H9 (cell line): ENCODE data around the gene SLC45A1. TPM values are rescaled to one million over a fixed set of nuclear protein-coding genes. Genes with fewer than 3 reads are reported as not detected.

Source experiments
- DNase-seq: peaks from one replicate; pipeline ENCODE4 v3.0.0-alpha.2; 2017
- H2AFZ ChIP-seq: one replicate; pipeline ENCODE4 v1.6.1; 2013; ENCODE audit warnings: mild to moderate bottlenecking, low read length, control low read depth, moderate library complexity
- H2AK5ac ChIP-seq: 2 replicates; pipeline ENCODE4 v1.6.1; 2013; ENCODE audit warnings: low read length, control low read depth, mixed read lengths; ENCODE audit not compliant: insufficient read length
- H2BK120ac ChIP-seq: one replicate; pipeline ENCODE4 v1.6.1; 2013; ENCODE audit warnings: low read depth, mild to moderate bottlenecking, low read length, control low read depth, inconsistent platforms; ENCODE audit not compliant: poor library complexity, severe bottlenecking
- H2BK12ac ChIP-seq: 2 replicates; pipeline ENCODE4 v1.6.1; 2013; ENCODE audit warnings: low read length, control low read depth, mixed read lengths, low read depth; ENCODE audit not compliant: insufficient read length
- H2BK15ac ChIP-seq: 2 replicates; pipeline ENCODE4 v1.6.1; 2013; ENCODE audit warnings: low read depth, low read length, control low read depth
- H2BK20ac ChIP-seq: one replicate; pipeline ENCODE4 v1.6.1; 2013; ENCODE audit warnings: low read depth, mild to moderate bottlenecking, low read length, control low read depth, inconsistent platforms; ENCODE audit not compliant: poor library complexity, severe bottlenecking
- H2BK5ac ChIP-seq: 2 replicates; pipeline ENCODE4 v1.6.1; 2013; ENCODE audit warnings: low read length, control low read depth, mixed read lengths; ENCODE audit not compliant: insufficient read length
- H3K14ac ChIP-seq: 2 replicates; pipeline ENCODE4 v1.6.1; 2013; ENCODE audit warnings: low read length, control low read depth; ENCODE audit not compliant: insufficient read depth
- H3K18ac ChIP-seq: 2 replicates; pipeline ENCODE4 v1.6.1; 2013; ENCODE audit warnings: low read depth, mild to moderate bottlenecking, mixed read lengths, low read length, control low read depth; ENCODE audit not compliant: insufficient read length
- H3K23ac ChIP-seq: 2 replicates; pipeline ENCODE4 v1.6.1; 2013; ENCODE audit warnings: low read length, control low read depth, mixed read lengths, low read depth; ENCODE audit not compliant: insufficient read length
- H3K23me2 ChIP-seq: 2 replicates; pipeline ENCODE4 v1.6.1; 2013; ENCODE audit warnings: low read depth, mild to moderate bottlenecking, mixed read lengths, low read length, control low read depth; ENCODE audit not compliant: insufficient read length, poor library complexity, severe bottlenecking
- H3K27ac ChIP-seq: 2 replicates; pipeline ENCODE4 v1.5.1; 2013; ENCODE audit warnings: low read length, control low read depth, mixed read lengths, low read depth; ENCODE audit not compliant: insufficient read length
- H3K27me3 ChIP-seq: 2 replicates; pipeline ENCODE4 v1.6.1; 2013; ENCODE audit warnings: low read length, control low read depth, inconsistent platforms; ENCODE audit not compliant: insufficient read depth
- H3K4ac ChIP-seq: 2 replicates; pipeline ENCODE4 v1.6.1; 2013; ENCODE audit warnings: low read depth, mild to moderate bottlenecking, control low read depth, inconsistent platforms, low read length, moderate library complexity
- H3K4me1 ChIP-seq: 2 replicates; pipeline ENCODE4 v1.6.1; 2013; ENCODE audit warnings: low read length, control low read depth, inconsistent platforms; ENCODE audit not compliant: insufficient read depth
- H3K4me2 ChIP-seq: 2 replicates; pipeline ENCODE4 v1.6.1; 2013; ENCODE audit warnings: low read length, control low read depth, mixed read lengths; ENCODE audit not compliant: insufficient read length, insufficient read depth
- H3K56ac ChIP-seq: 2 replicates; pipeline ENCODE4 v1.6.1; 2013; ENCODE audit warnings: low read depth, mild to moderate bottlenecking, mixed read lengths, low read length, control low read depth; ENCODE audit not compliant: insufficient read length
- H3K79me1 ChIP-seq: 2 replicates; pipeline ENCODE4 v1.6.1; 2013; ENCODE audit warnings: low read depth, mild to moderate bottlenecking, moderate library complexity, low read length, control low read depth, inconsistent platforms; ENCODE audit not compliant: insufficient read depth, poor library complexity, severe bottlenecking
- H3K79me2 ChIP-seq: 2 replicates; pipeline ENCODE4 v1.6.1; 2013; ENCODE audit warnings: low read length, control low read depth, inconsistent platforms; ENCODE audit not compliant: insufficient read depth
- H3K9ac ChIP-seq: 2 replicates; pipeline ENCODE4 v1.6.1; 2013; ENCODE audit warnings: low read length, control low read depth, mixed read lengths; ENCODE audit not compliant: insufficient read length; ENCODE audit errors: extremely low read depth
- H3K9me3 ChIP-seq: one replicate; pipeline ENCODE4 v1.6.1; 2013; ENCODE audit warnings: low read depth, low read length, inconsistent platforms; ENCODE audit not compliant: control insufficient read depth
- H3T11ph ChIP-seq: one replicate; pipeline ENCODE4 v1.6.1; 2013; ENCODE audit warnings: mild to moderate bottlenecking, low read length, control low read depth, inconsistent platforms
- H4K20me1 ChIP-seq: one replicate; pipeline ENCODE4 v1.6.1; 2013; ENCODE audit not compliant: control insufficient read depth, insufficient read length, insufficient read depth
- H4K5ac ChIP-seq: 2 replicates; pipeline ENCODE4 v1.6.1; 2013; ENCODE audit warnings: low read depth, mild to moderate bottlenecking, mixed read lengths, low read length, control low read depth; ENCODE audit not compliant: insufficient read length
- H4K8ac ChIP-seq: replicated peaks from 2 replicates; pipeline ENCODE4 v1.6.1; 2013; ENCODE audit warnings: low read length, control low read depth, mixed read lengths, low read depth; ENCODE audit not compliant: insufficient read length
- H4K91ac ChIP-seq: 2 replicates; pipeline ENCODE4 v1.6.1; 2013; ENCODE audit warnings: low read depth, mild to moderate bottlenecking, moderate library complexity, mixed read lengths, low read length, control low read depth; ENCODE audit not compliant: insufficient read length
- H3K27ac Mint-ChIP-seq, 3 experiments: 2 replicates in 2 of 3; 3 replicates in 1 of 3; pipeline ENCODE4 v1.8.0; 2020 to 2021; ENCODE audit warnings: mixed read lengths in 3 of 3, mild to moderate bottlenecking in 1 of 3, moderate library complexity in 1 of 3
- H3K27me3 Mint-ChIP-seq: 2 replicates; pipeline ENCODE4 v1.8.0; 2021; ENCODE audit warnings: low read depth, mild to moderate bottlenecking, moderate library complexity, mixed read lengths
- H3K36me3 Mint-ChIP-seq, 3 experiments: 2 replicates in 2 of 3; 3 replicates in 1 of 3; pipeline ENCODE4 v1.8.0; 2020 to 2021; ENCODE audit warnings: low read depth in 3 of 3, mixed read lengths in 3 of 3; ENCODE audit not compliant: insufficient read depth in 1 of 3
- H3K4me1 Mint-ChIP-seq, 2 experiments: 2 replicates each; pipeline ENCODE4 v1.8.0; 2020; ENCODE audit warnings: mixed read lengths in 2 of 2
- H3K4me3 Mint-ChIP-seq, 2 experiments: 2 replicates in 1 of 2; 3 replicates in 1 of 2; pipeline ENCODE4 v1.8.0; 2020 to 2021; ENCODE audit warnings: mild to moderate bottlenecking in 2 of 2, mixed read lengths in 2 of 2, moderate library complexity in 1 of 2
- H3K9me3 Mint-ChIP-seq, 2 experiments: 2 replicates in 1 of 2; 3 replicates in 1 of 2; pipeline ENCODE4 v1.8.0; 2020; ENCODE audit warnings: mild to moderate bottlenecking in 2 of 2, mixed read lengths in 2 of 2, moderate library complexity in 1 of 2
- CTCF ChIP-seq: fragments of 200-600 bp; sonication (generic); conservative IDR thresholded peaks from 3 replicates; pipeline ENCODE4 v1.8.0; 2021; ENCODE audit warnings: antibody characterized with exemption, mild to moderate bottlenecking
- WGBS: extraction: QIAGEN DNeasy Blood & Tissue Kit; methylation state at CpG from one replicate; pipeline ENCODE4 v1.1.7; 2013; ENCODE audit warnings: missing lambda C conversion rate, low lambda C conversion rate, mixed read lengths; ENCODE audit not compliant: insufficient read length; ENCODE audit errors: extremely low coverage; 5-methylcytosine and 5-hydroxymethylcytosine counted together
- total RNA-seq: library from RNA; stranded (reverse); gene quantifications from 2 replicates; pipeline ENCODE4 v1.2.1, GENCODE V29; 2021

SLC45A1 gene
- total RNA-seq, 1 experiment from 2014 or later: 0.63 TPM

DNA sequence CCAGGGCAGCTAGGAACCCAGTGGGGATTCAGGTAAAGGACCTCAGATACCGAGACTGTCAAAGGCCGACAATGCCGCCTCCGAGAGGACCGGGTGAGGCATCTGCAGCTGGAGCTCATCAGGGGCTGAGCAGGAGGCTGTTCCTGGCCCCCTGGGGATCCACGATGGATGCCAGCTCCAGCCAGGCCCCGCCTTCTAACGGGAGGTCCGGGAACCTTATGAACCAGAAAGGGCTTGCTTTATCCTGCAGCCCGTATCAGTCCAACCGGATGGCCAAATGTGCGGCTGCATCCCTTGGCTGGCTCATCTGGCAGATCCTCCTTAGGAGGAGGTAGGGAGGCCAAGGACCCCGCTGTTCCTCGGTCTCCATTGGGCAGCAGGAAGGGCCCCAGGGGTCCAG is 32.0 kb downstream of the SLC45A1 start:
- Histone ChIP-seq H4K5ac (no peak overlapping the region), H2BK20ac (no peak overlapping the region), H4K20me1 (no peaks in the 10 kb centered on the region), H3K23ac (no peak overlapping the region), H3K18ac (no peak overlapping the region), H2BK120ac (no peak overlapping the region), H3K79me2 (no peaks in the 10 kb centered on the region), H3T11ph (no peak overlapping the region), H3K79me1 (no peaks in the 10 kb centered on the region), H3K4me2 (no peak overlapping the region), H3K56ac (no peak overlapping the region), H3K4ac (no peak overlapping the region), H4K91ac (no peak overlapping the region), H3K23me2 (no peaks in the 10 kb centered on the region), H3K14ac (no peak overlapping the region), H3K27ac (no peak overlapping the region), H2BK5ac (no peak overlapping the region), H3K9ac (no peak overlapping the region), H3K4me1 (no peaks in the 10 kb centered on the region; the same call in 1 of the 2 replicates), H2BK15ac (no peak overlapping the region), H2BK12ac (no peak overlapping the region), H4K8ac (no peak overlapping the region), H2AK5ac (no peak overlapping the region), H3K27me3 (no peaks in the 10 kb centered on the region), H2AFZ (no peak overlapping the region), H3K9me3 (no peaks in the 10 kb centered on the region)
- Mint-ChIP-seq H3K9me3 (no peaks in the 10 kb centered on the region), H3K4me1 (peaks cover 25 to 31% of the 10 kb centered on the region in 2 experiments), H3K4me3 (no peak overlapping the region), H3K36me3 (peaks cover 9 to 24% (median 23%) of the 10 kb centered on the region in 3 experiments; a peak in 6 of 7 replicates), H3K27ac (no peak overlapping the region), H3K27me3 (peaks cover 3% of the 10 kb centered on the region)
- no peak for DNase-seq
- TF ChIP-seq CTCF: no peak
- no CpG with 5 or more reads among the region's 14 CpGs for WGBS
